AG04449 (cell line): ENCODE measurements around the gene CACNG7.

Experiments used
- CTCF ChIA-PET: fragments of 350-600 bp; formaldehyde crosslinking; extraction: SDS; loops from one replicate; lab custom pipeline; 2021; ENCODE audit warnings: antibody characterized with exemption; lab: Yijun Ruan, JAX
- POLR2A ChIA-PET: fragments of 400-600, 350-600 bp; formaldehyde crosslinking; extraction: SDS; loops from one replicate; lab custom pipeline; 2020; ENCODE audit warnings: antibody characterized with exemption, inconsistent platforms; lab: Yijun Ruan, JAX
- DNase-seq: peaks from one replicate; pipeline ENCODE4 v3.0.0-alpha.2; 2010; ENCODE audit warnings: low read depth, low spot score
- H3K4me3 ChIP-seq: 2 replicates; pipeline ENCODE4 v1.5.1; 2011; ENCODE audit warnings: low read depth, mild to moderate bottlenecking, control low read depth, low read length
- CTCF ChIP-seq: IDR thresholded peaks from one replicate; pipeline ENCODE4 v1.5.1; 2011; ENCODE audit warnings: mild to moderate bottlenecking, moderate library complexity, low read length, control low read depth, inconsistent platforms; ENCODE audit not compliant: insufficient read depth; ENCODE audit errors: missing control alignments

The CACNG7 gene

GRCh38 chr19:53885036-53885435 lies 24.0 kb upstream of the CACNG7 start:
- ChIA-PET CTCF (interaction anchor here (2.3 kb wide), 1 partner anchor 22 kb away, joined by 5 read pairs; no protein-coding TSS in a partner anchor), POLR2A (no interaction called here)
- no peak overlapping the region for H3K4me3 ChIP-seq
- DNase-seq: no peak
- TF ChIP-seq CTCF: no peak

DNA sequence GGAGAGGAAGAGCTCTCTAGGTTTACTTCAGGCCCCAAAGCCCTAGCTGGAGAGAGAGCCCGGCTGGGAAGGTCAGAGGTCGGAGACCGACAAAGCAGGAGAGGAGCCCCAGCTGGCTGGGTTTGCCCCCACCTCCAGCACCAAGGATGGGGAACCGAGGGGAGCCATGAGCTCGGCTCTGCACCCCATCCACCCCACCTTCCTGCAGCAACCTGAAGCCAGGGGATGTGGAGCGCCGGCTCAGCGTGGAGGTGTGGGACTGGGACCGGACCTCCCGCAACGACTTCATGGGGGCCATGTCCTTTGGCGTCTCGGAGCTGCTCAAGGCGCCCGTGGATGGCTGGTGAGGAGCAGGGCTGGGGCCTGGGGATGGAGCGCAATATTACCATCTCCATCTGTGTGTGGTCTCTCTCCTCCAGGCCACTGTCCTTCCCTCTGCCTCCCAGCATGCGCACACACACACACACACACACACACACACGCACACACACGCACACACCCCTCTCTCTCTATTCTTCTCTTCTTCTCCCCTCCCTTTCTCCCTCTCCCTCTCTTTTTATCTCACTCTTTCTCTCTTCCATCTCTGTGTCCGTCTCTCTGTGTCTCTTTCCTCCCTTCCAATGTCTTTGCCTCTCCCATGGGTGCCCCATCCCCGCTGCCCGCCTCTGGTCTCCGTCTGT lies 16.6 kb upstream of the CACNG7 start:
- CTCF ChIA-PET: interaction anchor here (1.1 kb wide), 1 partner anchor 131 kb away, joined by 5 read pairs; no protein-coding TSS in a partner anchor
- TF ChIP-seq CTCF: no peak
- DNase-seq: no peak
- H3K4me3 ChIP-seq: no peak overlapping the region
- POLR2A ChIA-PET: no interaction called here

DNA sequence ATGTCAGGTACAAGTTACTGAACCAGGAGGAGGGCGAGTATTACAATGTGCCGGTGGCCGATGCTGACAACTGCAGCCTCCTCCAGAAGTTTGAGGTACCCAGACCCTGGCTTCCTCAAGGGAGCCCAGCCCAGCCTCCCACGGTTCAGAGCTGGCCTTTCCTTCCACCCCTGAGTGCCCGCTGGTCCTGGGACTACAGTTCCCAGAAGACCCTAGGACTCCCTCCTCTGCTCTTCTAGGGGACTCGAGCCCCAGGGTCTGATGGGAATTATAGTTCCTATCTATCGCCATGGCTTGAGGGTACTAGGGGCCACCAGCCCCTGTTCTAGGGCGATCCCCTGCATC lies 16.1 kb upstream of the CACNG7 start:
- TF ChIP-seq CTCF: no peak
- H3K4me3 ChIP-seq: no peak overlapping the region
- CTCF ChIA-PET: no interaction called here
- DNase-seq: no peak
- POLR2A ChIA-PET: no interaction called here

DNA sequence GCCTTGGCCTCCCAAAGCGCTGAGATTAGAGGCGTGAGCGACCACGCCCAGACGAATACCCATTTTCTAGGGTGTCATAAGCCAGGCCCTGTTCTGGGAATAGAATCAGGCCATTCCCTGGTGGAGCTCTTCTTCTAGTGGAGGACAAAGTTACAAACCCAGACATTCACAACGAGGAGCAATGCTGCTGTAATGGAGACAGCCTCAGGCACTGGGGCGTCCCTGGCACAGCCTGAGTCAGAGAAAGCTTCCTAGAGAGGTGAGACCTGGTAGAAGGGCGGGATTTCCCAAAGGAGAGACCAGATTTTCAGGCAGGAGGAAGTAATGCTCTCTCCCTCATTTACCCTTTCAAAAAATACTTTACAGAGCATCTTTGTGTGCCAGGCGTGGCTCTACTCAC lies 14.4 kb upstream of the CACNG7 start:
- POLR2A ChIA-PET: no interaction called here
- TF ChIP-seq CTCF: no peak

DNA sequence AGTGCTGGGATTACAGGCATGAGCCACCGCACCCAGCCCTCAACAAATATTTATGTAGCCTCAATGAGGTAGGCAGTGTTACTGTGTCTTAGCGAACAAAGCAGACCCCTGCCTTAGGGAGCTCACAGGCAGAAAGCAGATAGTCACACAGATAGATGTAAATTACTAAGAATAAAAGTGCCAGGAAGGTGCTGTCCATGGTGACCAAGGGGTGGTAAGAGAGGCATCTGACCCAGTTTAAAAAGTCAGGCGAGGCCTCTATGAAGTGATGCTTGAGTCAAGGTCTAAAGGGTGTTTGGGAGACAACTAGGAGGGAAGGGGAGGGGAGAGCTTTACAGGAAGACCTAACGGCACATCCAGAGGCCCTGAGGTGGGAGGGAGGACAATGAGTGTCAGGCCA lies 12.4 kb upstream of the CACNG7 start:
- DNase-seq: no peak
- ChIA-PET CTCF (no interaction called here), POLR2A (no interaction called here)
- TF ChIP-seq CTCF: no peak
- no peak overlapping the region for H3K4me3 ChIP-seq

More for the DNA sequence above, 14.4 kb upstream of the CACNG7 start:
- CTCF ChIA-PET: interaction anchor here (1.1 kb wide), 1 partner anchor 12 kb away, joined by 4 read pairs; no protein-coding TSS in a partner anchor
- no peak for DNase-seq
- H3K4me3 ChIP-seq: no peak overlapping the region

- ChIA-PET CTCF (interaction anchor here (1.2 to 1.4 kb wide), 3 partner anchors 10 to 702 kb away, joined by 3 read pairs; no protein-coding TSS in a partner anchor), POLR2A (no interaction called here)
- no peak for DNase-seq
- no peak overlapping the region for H3K4me3 ChIP-seq
- no peak for TF ChIP-seq CTCF
Observed at GRCh38 chr19:53897459-53897858, 11.6 kb upstream of the CACNG7 start.
